Cerebellar cortex (tissue), 1 donor: ENCODE data around the gene SYT13.
A peak's percentile ranks its signal among the peaks of the same experiment; 100 is the strongest.

Source experiments
- DNase-seq: peaks from one replicate; pipeline ENCODE4 v3.0.0-alpha.2; 2015; ENCODE audit warnings: low spot score

The SYT13 gene

DNA sequence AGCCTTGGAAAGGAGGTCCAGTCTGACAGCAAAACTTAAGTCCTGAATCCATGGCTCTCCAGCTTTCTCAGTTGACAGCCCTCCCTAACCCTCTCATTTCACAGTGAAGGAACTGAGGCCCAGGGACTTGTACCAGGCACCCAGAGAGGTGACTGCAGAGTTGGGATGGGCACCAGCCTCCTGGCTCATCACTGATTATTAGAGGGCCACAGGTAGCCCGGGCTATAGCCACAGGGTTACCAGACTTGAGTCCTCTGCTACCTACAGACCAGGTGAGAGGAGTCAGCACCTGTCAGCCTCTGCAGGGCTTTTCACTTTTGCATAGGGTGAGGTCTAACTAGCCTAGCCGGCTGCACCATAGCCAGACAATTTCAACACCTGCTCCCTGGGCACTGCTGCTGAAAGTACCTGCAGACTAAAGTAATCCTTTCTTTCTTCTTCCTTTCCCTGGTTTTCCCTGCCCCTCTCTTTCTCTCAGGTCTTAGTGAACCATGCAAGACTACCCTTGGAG, 37.6 kb downstream of the SYT13 start:
- DNase-seq: no peak

DNA sequence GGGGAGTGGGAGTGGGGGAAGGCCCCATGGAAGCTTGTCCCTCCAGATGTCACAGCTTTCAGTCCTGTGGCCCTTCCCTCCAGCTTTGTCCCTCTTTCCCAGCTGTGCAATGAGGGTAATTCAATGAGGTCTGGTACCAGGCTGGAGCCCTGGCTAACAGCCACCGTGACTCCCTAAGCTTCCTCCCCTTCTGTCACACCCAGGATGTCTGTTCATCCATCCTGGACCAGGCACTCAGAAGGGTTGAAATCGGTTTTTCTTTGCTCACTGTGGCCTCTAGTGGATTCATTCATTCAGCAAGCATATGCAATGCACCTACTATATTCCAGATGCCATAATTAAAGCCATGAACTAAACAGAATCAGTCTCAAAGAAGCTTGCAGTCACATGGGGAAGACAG, 38.7 kb downstream of the SYT13 start:
- no peak for DNase-seq

DNA sequence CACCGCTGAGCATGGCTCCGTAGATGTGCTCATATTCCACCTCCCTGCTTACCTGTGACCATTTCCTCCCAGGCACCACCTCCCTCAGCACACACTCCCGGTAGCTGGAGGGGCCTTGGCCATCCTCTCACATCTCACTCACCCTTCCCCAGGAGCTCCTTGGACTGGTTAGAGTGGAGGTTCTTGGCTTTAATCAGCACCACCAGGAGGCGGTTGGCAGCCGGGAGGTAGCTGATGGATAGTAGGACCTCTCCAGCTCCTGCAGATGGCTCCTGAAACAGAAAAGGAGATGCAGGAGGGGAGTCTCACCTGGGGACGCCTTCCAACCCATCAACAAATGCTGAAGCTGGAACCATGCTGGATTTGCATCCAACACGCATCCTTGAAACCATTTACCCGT, 39.9 kb downstream of the SYT13 start:
- no peak for DNase-seq

DNA sequence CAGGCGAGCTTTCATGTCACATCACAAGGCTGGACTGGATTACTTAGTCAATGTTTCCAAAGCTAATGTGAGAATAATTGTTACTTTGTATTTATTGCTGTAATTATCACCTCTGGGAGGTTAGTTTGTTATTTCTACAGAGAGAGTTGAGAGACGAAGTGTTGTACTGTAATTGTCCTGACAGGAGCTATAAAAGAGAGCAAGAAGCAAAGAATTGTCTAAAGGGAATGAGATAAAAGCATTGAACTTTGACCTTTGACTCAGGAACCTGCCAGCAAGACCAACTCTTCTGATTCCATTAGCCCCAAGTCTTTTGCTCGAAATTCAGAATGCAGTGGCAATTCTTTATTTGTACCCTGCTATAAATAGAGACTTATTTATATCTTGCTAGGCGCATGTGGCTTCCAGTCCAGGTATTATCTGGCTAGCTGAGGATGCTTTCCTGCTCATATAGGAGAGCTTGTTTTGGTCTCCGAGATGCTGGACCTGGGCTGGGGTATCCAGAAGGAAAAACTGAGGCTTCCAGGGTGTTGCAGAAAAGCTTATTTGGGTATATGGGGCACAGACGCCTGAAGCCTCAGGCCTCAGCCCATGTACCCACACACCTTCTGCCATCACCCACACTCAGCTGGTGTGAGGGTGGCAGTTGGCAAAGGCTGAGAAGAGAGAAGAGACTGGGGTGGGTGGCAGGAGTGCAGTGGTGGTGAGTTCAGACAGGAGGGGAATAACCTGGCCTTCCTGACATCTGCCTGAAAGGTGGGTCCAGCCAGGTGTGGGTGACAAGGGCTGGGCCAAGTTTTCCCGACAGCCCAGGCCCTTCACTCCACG, 40.7 kb downstream of the SYT13 start:
- DNase-seq: no peak

DNA sequence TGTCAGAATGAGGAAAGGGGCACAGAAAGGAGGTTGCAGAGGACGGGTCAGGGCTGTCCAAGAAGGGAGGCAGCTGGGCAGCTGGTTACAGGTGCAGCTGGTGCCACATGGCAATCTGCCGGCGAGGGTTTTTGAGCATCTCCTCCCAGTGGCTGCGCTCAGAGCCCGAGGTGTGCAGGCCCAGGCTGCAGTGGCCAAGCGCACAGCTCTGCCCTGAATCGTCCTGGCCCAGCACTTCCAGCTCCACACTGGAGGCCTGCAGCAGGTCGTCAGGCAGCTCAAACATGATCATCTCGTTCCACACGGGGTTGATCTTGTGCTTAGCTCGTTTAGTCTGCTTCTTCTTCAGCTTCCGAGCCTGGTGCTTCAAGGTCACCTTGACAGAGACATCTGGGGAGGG, 42.2 kb downstream of the SYT13 start:
- no peak for DNase-seq

DNA sequence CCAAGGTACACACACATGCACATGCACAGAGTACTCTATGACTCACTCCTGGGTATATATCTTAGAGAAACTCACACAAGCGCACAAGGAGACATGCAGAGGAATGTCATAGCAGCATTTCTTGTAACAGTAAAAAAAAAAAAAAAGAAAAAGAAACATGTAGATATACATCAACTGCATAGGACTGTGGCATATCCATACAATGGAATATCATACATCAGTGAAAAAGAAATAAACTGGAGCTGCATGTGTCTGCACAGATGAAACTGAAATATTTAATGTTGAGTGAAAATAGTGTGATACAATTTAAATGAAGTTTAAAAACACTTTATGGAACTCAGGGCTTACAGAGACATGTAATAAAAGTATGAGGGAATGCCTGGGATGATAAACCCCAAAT, 46.4 kb downstream of the SYT13 start:
- no peak for DNase-seq

DNA sequence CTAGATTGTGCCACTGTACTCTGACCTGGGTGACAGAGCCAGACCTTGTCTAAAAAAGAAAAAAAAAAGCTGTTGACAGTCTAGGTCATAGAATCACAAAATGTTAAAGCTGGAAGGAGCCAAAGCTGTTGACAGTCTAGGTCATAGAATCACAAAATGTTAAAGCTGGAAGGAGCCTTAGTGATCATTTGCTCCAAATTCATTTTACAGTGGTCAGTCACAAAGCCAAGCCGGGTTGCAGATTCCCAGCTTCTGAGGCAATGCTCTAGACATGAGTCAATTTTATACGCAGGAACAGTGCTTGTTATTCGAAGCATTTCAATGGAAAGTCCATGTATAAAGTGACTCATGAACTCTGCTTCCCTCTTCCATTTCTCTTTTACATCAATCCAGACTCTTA, 47.4 kb downstream of the SYT13 start:
- DNase-seq: no peak

DNA sequence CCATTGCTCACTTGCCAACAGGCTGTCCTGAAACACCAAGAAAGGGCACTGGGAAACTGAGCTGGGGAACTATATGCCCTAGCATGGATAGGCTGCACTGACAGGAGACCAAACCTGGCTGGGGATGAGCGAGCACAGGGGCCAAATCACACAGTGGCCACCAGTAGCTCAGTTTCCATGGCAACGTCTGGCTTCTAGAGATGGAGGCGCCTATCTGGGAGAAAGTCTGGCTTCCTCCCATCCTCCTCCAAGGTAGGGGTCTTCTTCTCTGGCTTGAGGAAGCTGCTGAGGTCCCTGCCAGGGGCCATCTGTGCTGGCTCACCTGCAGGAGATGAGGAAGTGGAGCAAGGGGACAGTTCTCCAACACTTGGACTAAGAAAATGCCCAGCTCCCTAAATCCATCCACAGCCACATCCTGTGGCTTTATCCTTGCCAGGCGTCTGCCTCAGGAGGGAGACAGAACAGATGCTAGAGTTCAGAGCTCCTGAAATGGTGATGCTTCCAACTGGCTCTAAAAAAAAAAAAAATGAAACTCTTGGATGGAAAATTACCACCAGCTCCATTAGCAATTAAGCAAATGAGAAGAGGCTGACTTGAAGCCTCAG, 48.3 kb downstream of the SYT13 start:
- peak; percentile 96 for DNase-seq

DNA sequence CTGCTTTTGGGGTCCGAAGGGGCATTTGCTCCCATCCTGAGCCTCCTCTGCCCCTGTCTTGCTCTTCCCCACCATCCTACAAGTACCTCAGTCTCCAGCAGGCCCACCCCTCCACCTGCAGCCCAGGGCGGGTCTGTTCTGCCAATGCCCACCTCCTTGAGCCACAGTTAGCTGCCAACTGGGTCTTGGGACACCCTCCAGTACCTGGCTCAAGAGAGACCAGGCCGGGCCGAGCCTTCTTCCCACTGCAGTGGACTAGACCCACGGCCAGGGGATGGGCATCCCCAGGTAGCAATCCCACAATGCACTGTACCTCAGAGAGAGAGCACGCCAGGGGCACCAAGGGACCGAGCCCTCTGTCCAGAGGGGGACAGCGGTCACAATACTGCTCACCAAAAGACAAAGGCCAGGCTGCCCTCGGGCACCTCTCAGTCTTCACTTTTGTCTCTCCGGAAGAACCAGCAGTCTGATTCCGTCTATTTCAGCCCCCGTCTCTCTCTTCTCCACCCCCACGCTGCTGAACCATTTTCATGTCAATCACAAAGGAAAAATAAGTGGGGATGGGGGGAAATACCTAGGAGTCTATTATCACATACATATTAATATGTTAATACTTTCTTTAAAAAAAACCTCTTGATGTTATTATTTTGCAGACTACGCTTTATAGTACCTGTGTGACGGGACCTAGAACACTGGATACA, 51.7 kb downstream of the SYT13 start:
- DNase-seq: no peak

DNA sequence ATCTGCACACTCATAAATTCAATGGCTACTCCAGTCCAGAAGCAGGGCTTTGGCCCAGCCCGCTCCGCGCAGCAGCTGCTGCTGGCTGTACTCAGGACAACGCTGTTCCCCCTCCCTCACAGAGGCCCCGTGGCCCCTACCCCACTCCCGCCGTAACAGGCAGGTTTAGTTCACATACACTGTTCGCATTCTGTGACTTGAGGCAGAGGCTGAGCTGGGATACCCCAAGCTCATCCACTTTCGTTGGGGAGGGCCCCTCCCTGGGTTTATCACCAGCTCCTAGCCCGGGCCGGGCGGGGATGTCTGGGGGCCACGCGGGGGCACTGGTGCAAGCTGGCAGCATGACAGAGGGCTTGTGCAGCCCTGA, 52.4 kb downstream of the SYT13 start:
- no peak for DNase-seq

DNA sequence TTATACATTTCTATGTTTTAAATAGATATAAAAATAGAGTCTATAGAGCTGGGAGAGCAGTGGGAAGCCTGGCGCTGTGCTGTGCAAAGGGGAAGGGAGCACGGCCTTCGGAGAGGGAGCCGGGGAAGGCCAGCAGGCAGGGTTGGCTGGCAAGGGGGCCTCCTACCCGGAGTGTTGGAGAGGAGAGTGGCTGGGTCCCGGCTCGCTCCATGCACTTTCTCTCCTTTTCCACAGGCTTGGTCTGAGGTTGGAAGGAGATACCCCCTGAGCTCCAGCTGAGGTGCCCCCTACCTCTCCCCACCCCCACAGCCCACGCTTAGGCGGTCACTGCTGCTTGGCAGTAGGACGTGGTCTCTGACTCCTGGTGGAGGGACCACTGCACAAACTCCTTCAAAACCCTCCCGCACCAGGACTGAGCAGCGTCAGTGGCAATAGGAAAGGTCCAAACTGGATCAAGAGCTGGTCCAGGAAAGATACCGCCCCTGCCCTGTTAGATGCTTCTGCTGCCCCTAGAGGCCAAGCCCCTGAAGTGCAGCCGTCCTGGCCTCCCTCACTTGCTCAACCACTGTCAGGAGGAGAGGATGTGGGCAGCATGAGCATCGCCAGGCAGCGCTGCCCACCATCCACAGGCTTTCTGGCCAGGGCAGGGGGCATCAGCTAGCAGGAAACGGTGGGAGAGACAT, 52.9 kb downstream of the SYT13 start:
- peak; percentile 82 for DNase-seq

DNA sequence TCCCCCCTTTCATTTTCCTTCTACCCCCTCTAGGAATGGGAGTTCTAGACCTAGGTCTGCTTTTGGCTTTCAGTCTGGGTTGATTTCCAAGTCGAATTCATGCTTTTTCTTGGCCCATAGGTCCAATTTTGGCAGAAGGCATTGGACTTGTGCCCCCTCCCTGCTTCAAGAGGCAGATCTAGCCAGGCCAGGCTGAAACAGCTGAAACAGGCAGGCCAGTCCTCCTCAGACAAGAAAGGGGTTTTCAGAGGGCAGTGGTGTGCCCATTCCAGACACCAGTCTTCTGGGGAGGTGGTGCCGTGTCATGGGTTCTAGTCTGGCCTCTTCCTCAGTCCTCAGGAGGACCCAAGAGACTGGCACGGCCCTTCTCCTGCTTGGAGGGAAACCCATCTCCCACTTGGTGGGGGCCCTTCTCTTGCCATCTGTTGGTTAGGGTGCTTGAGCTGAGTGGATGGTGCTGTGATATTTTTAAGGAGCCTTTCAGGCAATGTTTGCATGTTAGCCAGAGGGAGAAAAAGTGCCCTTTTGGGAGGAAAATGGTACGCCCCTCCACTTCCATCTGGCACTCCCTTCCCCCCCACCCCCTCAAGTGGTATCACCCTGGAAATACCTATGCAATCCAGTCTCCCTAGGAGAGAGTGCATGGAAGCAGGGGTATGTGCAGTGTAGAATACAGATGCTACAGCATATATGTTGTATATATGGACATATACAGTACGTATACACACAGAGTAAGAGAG, 53.6 kb downstream of the SYT13 start:
- peak; percentile 74 for DNase-seq

DNA sequence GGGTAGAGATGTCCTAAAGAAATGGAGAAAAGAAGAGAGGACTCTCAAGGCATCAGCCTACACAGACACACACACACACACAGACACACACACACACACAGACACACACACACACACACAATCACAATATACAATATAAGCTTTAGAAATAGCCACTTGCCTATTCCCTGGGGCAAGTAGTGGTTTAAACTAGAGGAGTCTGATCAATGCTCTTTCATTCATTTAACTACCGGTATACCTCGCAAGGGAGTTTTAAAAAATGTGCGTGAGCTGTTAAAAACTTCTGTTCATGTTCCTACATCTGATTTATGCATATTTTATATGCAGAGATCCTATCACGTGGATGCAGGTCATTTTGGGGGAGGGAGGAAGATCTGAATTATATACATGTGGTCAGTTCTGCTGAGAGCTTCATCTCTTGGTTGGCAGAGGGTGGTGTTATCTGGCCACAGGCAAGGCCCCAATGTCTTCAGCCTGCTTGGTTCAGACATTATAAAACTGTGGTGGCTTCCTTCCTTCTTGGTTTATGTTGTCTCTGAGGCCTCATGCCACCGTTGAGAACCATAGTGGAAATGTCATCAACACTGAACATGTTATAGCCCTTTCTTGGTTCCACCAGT, 56.6 kb downstream of the SYT13 start:
- no peak for DNase-seq

DNA sequence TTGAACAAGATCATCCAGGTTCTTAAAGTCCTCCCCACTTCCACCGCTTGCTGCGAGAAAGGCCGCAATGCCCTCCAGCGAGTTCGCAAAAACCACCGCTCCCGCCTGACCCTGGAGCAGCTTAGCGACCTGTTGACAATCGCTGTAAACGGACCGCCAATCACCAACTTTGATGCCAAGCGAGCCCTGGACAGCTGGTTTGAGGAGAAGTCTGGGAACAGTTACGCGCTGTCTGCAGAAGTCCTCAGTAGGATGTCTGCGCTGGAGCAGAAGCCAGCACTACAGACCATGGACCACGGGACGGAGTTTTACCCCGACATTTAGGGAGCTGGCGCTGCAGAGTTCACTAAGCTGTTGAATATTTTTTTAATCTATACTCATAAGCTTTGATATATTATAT, 58.3 kb downstream of the SYT13 start:
- no peak for DNase-seq

DNA sequence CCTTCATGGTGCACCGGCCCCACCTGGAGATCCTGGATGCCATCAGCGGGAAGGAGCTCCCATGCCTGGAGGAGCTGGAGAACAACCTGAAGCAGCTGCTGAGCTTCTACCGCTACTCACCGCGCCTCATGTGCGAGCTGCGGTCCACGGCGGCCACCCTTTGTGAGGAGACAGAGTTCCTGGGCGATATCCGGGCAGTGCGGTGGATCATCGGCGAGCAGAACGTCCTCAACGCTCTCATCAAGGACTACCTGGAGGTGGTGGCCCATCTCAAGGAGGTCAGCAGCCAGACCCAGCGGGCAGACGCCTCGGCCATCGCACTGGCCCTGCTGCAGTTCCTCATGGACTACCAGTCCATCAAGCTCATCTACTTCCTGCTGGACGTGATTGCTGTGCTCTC, 59.2 kb downstream of the SYT13 start:
- DNase-seq: no peak

DNA sequence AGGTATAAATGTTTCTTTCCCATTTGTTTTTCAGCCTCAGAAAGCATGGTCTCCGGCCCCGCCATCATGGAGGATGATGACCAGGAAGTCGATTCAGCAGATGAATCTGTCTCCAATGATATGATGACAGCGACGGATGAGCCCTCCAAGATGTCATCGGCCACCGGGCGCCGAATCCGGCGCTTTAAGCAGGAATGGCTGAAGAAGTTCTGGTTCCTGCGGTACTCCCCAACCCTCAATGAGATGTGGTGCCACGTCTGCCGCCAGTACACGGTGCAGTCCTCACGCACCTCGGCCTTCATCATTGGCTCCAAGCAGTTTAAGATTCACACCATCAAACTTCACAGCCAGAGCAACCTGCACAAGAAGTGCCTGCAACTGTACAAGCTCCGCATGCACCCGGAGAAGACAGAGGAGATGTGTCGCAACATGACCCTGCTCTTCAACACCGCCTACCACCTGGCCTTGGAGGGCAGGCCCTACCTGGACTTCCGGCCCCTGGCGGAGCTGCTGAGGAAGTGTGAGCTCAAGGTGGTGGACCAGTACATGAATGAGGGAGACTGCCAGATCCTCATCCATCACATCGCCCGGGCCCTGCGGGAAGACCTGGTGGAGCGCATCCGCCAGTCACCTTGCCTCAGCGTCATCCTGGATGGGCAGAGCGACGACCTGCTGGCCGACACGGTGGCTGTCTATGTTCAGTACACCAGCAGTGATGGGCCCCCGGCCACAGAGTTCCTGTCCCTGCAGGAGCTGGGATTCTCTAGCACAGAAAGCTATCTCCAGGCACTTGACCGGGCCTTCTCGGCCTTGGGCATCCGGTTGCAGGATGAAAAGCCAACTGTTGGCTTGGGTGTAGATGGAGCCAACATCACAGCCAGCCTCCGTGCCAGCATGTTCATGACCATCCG, 59.9 kb downstream of the SYT13 start:
- no peak for DNase-seq

DNA sequence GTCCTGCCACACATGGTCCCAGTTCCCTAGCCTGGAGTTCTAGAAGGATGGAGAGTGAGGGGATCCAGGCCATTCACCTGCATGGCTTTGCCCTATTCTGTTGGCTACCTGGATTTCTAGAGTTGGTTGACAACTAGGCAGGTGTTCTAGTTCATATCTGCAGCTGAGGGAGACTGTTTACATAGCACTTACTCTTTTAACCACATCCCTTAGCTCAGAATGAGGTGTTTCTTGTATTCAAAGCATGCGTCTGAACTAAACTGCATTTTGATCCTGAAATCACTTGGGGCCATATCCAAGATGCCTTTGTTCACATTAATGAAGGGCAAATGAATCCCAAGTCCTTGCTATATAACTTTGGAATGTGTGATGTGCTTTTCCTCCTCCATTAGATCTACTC, 60.9 kb downstream of the SYT13 start:
- no peak for DNase-seq

DNA sequence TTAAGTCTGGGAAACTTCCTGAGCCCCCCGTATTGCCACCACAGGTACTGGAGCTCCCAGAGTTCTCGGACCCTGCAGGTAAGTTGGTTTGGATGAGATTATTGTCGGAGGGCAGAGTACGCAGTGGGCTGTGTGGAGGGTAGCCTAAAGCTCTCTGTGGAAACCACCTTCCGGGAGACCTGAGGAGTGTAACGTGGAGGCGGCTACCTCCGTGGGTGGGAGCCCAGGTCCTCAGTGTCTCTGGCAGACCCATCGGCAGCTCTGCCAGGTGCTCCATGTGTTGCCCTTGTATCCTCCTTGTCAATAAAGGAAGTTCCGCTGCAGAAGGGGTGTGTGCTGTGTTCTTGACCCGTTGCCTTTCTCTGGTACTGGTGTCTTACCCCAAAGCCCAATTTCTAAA, 61.4 kb downstream of the SYT13 start:
- DNase-seq: no peak

DNA sequence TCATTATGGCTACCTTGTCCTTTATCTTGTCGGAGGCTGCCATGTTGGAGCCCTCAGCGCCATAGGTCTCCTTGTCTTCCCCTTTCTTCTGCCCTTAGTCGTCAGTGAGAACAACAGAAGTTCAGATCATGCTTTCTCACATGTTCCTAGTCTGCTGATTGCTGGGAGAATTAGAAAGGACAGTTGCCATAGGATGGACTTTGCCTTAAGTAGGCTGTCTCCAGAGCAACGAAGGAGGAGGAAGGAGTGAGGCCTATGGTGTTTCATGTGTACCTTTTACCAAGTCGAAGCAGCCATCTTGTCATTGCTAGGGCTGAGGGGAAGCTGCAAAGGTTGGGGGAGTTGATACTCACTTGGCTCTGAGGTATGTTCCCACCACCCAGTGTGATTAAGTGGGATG, 62.6 kb downstream of the SYT13 start:
- no peak for DNase-seq

DNA sequence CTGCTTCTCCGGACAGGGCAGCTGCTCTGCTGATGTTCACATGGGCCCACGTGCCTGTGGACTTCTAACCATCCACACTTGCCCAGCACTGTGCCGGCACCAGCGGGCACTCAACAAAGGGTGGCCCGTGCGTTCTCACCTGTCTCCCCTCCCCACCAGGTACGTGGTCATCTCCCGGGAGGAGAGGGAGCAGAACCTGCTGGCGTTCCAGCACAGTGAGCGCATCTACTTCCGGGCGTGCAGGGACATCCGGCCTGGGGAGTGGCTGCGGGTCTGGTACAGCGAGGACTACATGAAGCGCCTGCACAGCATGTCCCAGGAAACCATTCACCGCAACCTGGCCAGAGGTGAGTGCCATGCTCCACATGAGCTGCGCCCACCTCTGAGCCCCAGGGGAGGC, 66.7 kb downstream of the SYT13 start:
- DNase-seq: no peak
